H1 (cell line): ENCODE results near the gene FPGS. TPM values are rescaled to one million over a fixed set of nuclear protein-coding genes. Genes with fewer than 3 reads are reported as not detected.

Experiments
- CHD7 ChIP-seq: fragments of 300-600 bp; sonication (generic); IDR thresholded peaks from 2 replicates; pipeline ENCODE4 v1.7.1; 2012; ENCODE audit warnings: low read length, moderate library complexity, mild to moderate bottlenecking, inconsistent platforms; ENCODE audit not compliant: insufficient replicate concordance
- SAP30 ChIP-seq: fragments of 300-600 bp; sonication (generic); IDR thresholded peaks from 2 replicates; pipeline ENCODE4 v1.7.1; 2012; ENCODE audit warnings: low read length, moderate library complexity, mild to moderate bottlenecking, inconsistent platforms; ENCODE audit not compliant: insufficient read depth, insufficient replicate concordance
- SP1 ChIP-seq: IDR thresholded peaks from 2 replicates; pipeline ENCODE4 v1.6.1; 2011; ENCODE audit warnings: low read depth, low read length
- SRF ChIP-seq: IDR thresholded peaks from 2 replicates; pipeline ENCODE4 v1.6.1; 2011; ENCODE audit warnings: mild to moderate bottlenecking, low read depth, low read length, moderate library complexity
- TCF12 ChIP-seq: IDR thresholded peaks from 2 replicates; pipeline ENCODE4 v1.6.1; 2011; ENCODE audit warnings: low read depth, mild to moderate bottlenecking, low read length
- polyA plus RNA-seq, 7 experiments: library from polyadenylated mRNA; depleted of rRNA in 3 of 7; stranded (reverse) in 5 of 7; unstranded in 2 of 7; fragments of >200 nt in 5 of 7; fragments of 200-250 nt in 2 of 7; gene quantifications; 1 replicate in 5 of 7; 2 replicates in 1 of 7; 4 replicates in 1 of 7; pipeline versions ENCODE4 v1.2.1 to v1.2.3, GENCODE V29; 2011 to 2013; ENCODE audit warnings: missing spikeins in 2 of 7, mixed read lengths in 2 of 7
- total RNA-seq: library from RNA; stranded (reverse); fragmentation: NEBNext Ultra II Directional; extraction: Animal tissue kit (Norgen Biotek cat#: 25700); gene quantifications from 2 replicates; pipeline ENCODE4 v1.2.1, GENCODE V29; 2021
- TF ChIP-seq, protein P1 (sequence below): IDR thresholded peaks from 2 replicates; pipeline ENCODE4 v1.6.1; 2012; ENCODE audit warnings: low read length, inconsistent platforms
- TF ChIP-seq, protein P2 (sequence below): IDR thresholded peaks from 2 replicates; pipeline ENCODE4 v1.6.1; 2012; ENCODE audit warnings: inconsistent platforms

Gene FPGS
- total and polyA plus RNA-seq, 2 of the 8 experiments (the other 6 are each of a cell fraction or from before 2014, with no cell fraction given), result 62.4 to 83.0 TPM

DNA sequence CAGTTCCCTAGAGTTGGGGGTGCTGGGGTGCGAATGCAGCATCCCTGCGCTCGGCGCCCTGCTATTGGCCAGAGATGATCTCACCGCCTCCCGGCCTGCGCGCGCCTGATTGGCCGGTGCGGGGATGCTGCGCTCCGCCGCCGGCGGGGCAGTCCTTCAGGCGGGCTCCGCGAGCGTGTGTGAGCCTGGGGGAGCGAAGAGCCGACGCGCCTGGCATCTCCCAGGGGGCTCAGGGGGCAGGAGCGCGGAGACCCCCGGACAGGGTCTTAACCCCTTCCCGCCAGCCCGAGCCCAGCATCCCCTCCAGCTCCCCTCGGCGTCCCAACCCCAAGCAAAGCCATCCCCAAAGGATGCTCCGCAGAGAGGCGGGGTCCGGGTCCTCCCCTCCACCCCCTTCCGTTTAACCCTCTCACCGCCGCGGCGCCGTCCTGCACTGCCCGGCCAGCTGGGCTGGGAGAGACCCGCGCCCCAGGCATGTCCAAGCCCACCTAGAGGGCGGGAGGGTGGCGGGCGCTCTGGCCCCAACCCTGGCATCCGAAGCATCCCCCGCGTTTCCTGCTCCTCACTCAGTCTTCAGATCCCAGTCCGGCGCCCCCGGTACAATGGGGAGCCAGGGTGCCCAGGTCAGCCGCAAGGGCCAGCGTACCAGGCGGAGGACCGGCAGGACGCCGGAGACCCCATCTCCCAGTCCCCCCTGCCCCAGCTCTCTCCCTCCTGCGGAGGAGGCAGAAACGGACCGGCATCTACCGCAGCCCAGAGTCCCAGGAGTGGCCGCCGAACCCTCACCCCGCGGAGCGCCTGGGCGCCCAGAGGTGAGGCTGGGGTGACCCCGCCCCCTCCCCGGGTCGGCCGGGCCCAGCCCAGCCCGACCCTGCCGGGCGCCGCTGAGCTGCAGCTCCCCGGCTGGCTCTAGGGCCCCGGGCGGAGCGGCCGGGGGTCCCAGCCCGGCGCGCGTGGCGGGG lies 48.3 kb upstream of the FPGS start (continued):
- no peak for TF ChIP-seq CHD7
- TF ChIP-seq SAP30, result no peak
- TF ChIP-seq SP1, result no peak
- no peak for TF ChIP-seq TCF12
- TF ChIP-seq SRF, result no peak
- TF ChIP-seq, protein P1, sequence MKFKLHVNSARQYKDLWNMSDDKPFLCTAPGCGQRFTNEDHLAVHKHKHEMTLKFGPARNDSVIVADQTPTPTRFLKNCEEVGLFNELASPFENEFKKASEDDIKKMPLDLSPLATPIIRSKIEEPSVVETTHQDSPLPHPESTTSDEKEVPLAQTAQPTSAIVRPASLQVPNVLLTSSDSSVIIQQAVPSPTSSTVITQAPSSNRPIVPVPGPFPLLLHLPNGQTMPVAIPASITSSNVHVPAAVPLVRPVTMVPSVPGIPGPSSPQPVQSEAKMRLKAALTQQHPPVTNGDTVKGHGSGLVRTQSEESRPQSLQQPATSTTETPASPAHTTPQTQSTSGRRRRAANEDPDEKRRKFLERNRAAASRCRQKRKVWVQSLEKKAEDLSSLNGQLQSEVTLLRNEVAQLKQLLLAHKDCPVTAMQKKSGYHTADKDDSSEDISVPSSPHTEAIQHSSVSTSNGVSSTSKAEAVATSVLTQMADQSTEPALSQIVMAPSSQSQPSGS, result peak; percentile 92
- TF ChIP-seq, protein P2, sequence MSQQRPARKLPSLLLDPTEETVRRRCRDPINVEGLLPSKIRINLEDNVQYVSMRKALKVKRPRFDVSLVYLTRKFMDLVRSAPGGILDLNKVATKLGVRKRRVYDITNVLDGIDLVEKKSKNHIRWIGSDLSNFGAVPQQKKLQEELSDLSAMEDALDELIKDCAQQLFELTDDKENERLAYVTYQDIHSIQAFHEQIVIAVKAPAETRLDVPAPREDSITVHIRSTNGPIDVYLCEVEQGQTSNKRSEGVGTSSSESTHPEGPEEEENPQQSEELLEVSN, result no peak
